Activated CD8-positive, alpha-beta memory T cell treated with anti-CD3 and anti-CD28 coated beads for 48 hours (primary cell): Measurements from ENCODE around the gene LAMP2.

Experiments used
- DNase-seq, 3 experiments: peaks; one replicate each; pipeline ENCODE4 v3.0.0-alpha.2; 2020; ENCODE audit warnings: low read depth in 2 of 3, low spot score in 2 of 3

The LAMP2 gene

GRCh38 chrX:120457766-120458180 is 11.3 kb downstream of the LAMP2 start:
- DNase-seq: no peak

GRCh38 chrX:120456973-120457372 is 12.1 kb downstream of the LAMP2 start:
- no peak for DNase-seq

GRCh38 chrX:120453985-120454384 is 15.1 kb downstream of the LAMP2 start:
- no peak for DNase-seq

GRCh38 chrX:120452131-120452530 is 17.0 kb downstream of the LAMP2 start:
- DNase-seq: no peak

- DNase-seq: no peak
These were observed 18.9 kb downstream of the LAMP2 start for GRCh38 chrX:120450163-120450562.

GRCh38 chrX:120446498-120446897 is 22.6 kb downstream of the LAMP2 start:
- DNase-seq: no peak

- DNase-seq: no peak
These were observed 29.2 kb downstream of the LAMP2 start for GRCh38 chrX:120439921-120440320.

- DNase-seq: no peak
These were observed 39.1 kb downstream of the LAMP2 start for GRCh38 chrX:120429776-120430540.

- no peak for DNase-seq
These were observed 40.8 kb downstream of the LAMP2 start for GRCh38 chrX:120428309-120428708.

- DNase-seq: no peak
These were observed 42.5 kb downstream of the LAMP2 start for GRCh38 chrX:120426599-120426998.

GRCh38 chrX:120419463-120419862 is 49.6 kb downstream of the LAMP2 start:
- DNase-seq: no peak

- no peak for DNase-seq
These were observed 60.9 kb downstream of the LAMP2 start for GRCh38 chrX:120408168-120408567.

- no peak for DNase-seq
These were observed 62.5 kb downstream of the LAMP2 start for GRCh38 chrX:120406638-120407037.

- DNase-seq: no peak
These were observed 66.7 kb downstream of the LAMP2 start for GRCh38 chrX:120402369-120402768.

GRCh38 chrX:120401301-120401700 is 67.8 kb downstream of the LAMP2 start:
- no peak for DNase-seq

GRCh38 chrX:120380699-120381098 is 88.4 kb downstream of the LAMP2 start:
- no peak for DNase-seq

GRCh38 chrX:120379937-120380681 is 89.0 kb downstream of the LAMP2 start:
- no peak for DNase-seq

- DNase-seq: no peak
These were observed 90.5 kb downstream of the LAMP2 start for GRCh38 chrX:120378570-120378969.
